Stomach (tissue), 9 donors: ENCODE data around the gene IFITM10. TPM values are rescaled to one million over a fixed set of nuclear protein-coding genes. Genes with fewer than 3 reads are reported as not detected.

Experiments
- DNase-seq, 2 donors: peaks; one replicate each; pipeline versions ENCODE4 v3.0.0 to v3.0.0-alpha.2; 2013 to 2019
- H3K27ac ChIP-seq, 5 donors: fragments of 200-600 bp in 4 of 5; sonication (generic) in 4 of 5; one replicate each; pipeline ENCODE4 v1.5.1; 2013 to 2019; ENCODE audit warnings: mild to moderate bottlenecking in 1 of 5, moderate library complexity in 1 of 5
- H3K27me3 ChIP-seq, 3 donors: fragments of 200-600 bp; sonication (generic); one replicate each; pipeline ENCODE4 v1.5.1; 2017 to 2019; ENCODE audit warnings: mixed run types in 1 of 3
- H3K36me3 ChIP-seq, 4 donors: fragments of 200-600 bp; sonication (generic); 1 replicate in 3 of 4; 2 replicates in 1 of 4; pipeline ENCODE4 v1.5.1; 2016 to 2019
- H3K4me1 ChIP-seq, 4 donors: fragments of 200-600 bp; sonication (generic); one replicate each; pipeline ENCODE4 v1.5.1; 2016 to 2019
- H3K4me3 ChIP-seq, 4 donors: fragments of 200-600 bp; sonication (generic) in 3 of 4; one replicate each; pipeline ENCODE4 v1.5.1; 2016 to 2019; ENCODE audit warnings: mild to moderate bottlenecking in 1 of 4
- H3K9me3 ChIP-seq, 4 donors: fragments of 200-600 bp; sonication (generic); one replicate each; pipeline ENCODE4 v1.5.1; 2016 to 2019
- EP300 ChIP-seq: sonication (generic); formaldehyde crosslinking; IDR thresholded peaks from one replicate; pipeline ENCODE4 v1.6.1; 2017; ENCODE audit warnings: antibody characterized with exemption
- POLR2A ChIP-seq, 4 donors: fragments of 450-650 bp; IDR thresholded peaks; one replicate each; pipeline ENCODE4 v1.6.1; 2016; ENCODE audit warnings: antibody characterized with exemption in 4 of 4, control low read depth in 2 of 4, mild to moderate bottlenecking in 1 of 4, moderate library complexity in 1 of 4
- POLR2AphosphoS5 ChIP-seq, 3 donors: sonication (generic); formaldehyde crosslinking; IDR thresholded peaks; one replicate each; pipeline ENCODE4 v1.6.1; 2016; ENCODE audit warnings: antibody characterized with exemption in 3 of 3
- WGBS, 5 donors: extraction: QIAGEN DNeasy Blood & Tissue Kit in 3 of 5; methylation state at CpG; one replicate each; pipeline versions ENCODE4 v1.1.5 to v1.1.7; 2013 to 2018; 5-methylcytosine and 5-hydroxymethylcytosine counted together
- intact Hi-C: fragments of 100-400 bp; cut with DNase I; formaldehyde crosslinking; loops from one replicate; pipeline ENCODE4 v1.15.1; 2023; ENCODE audit warnings: low total_unique reads
- polyA plus RNA-seq, 3 donors: library from polyadenylated mRNA; stranded (reverse); fragments of 200-250 nt; gene quantifications; one replicate each; pipeline ENCODE4 v1.2.3, GENCODE V29; 2013
- total RNA-seq, 5 donors: library from RNA; depleted of rRNA; stranded (reverse); fragments of >200 nt; gene quantifications; one replicate each; pipeline versions ENCODE4 v1.1.0 to v1.2.3, GENCODE V29; 2014 to 2016
- TF ChIP-seq, protein P1 (sequence below), 7 experiments: fragments of 450-650 bp in 4 of 7; fragments of 200-600 bp in 3 of 7; sonication (generic) in 3 of 7; IDR thresholded peaks; one replicate each; pipeline ENCODE4 v1.5.1; 2016 to 2019; ENCODE audit warnings: antibody characterized with exemption in 7 of 7, control low read depth in 2 of 7, mild to moderate bottlenecking in 1 of 7
- donor health status: healthy with polysubstance abuse.
- donor health status: Bipolar disorder and iron deficiency.
- donor health status: healthy.

Gene IFITM10
- total and polyA plus RNA-seq, 8 donors = 0.19 to 1.1 (median 0.84) TPM; not detected in 4

DNA sequence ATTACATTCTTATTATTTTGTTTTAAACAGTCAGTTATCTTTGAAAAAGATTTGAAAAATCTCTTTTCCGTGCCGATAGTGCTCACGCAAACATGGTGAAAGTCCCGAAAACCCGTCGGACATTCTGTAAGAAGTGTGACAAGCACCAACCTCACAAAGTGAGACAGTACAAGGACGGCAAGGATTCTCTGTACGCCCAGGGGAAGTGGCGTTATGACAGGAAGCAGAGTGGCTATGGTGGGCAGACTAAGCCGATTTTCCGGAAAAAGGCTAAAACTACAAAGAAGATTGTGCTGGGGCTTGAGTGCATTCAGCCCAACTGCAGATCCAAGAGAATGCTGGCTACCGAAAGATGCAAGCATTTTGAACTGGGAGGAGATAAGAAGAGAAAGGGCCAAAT, 42.1 kb upstream of the IFITM10 start:
- 73 to 84% (median 78%) methylated on average over 12 of the region's 12 CpGs for WGBS, 5 donors
- Histone ChIP-seq H3K27ac (no peak overlapping the region), H3K4me3 (no peak overlapping the region), H3K27me3 (peaks cover 0 to 27% (median 0%) of the 10 kb centered on the region in 3 donors), H3K36me3 (no peaks in the 10 kb centered on the region), H3K4me1 (peaks cover 0 to 3% (median 0%) of the 10 kb centered on the region in 4 donors), H3K9me3 (no peaks in the 10 kb centered on the region)
- DNase-seq = no peak
- TF ChIP-seq POLR2A (IDR thresholded peaks at IDR 0.05) = no peak
- no peak for TF ChIP-seq EP300
- TF ChIP-seq, protein P1, sequence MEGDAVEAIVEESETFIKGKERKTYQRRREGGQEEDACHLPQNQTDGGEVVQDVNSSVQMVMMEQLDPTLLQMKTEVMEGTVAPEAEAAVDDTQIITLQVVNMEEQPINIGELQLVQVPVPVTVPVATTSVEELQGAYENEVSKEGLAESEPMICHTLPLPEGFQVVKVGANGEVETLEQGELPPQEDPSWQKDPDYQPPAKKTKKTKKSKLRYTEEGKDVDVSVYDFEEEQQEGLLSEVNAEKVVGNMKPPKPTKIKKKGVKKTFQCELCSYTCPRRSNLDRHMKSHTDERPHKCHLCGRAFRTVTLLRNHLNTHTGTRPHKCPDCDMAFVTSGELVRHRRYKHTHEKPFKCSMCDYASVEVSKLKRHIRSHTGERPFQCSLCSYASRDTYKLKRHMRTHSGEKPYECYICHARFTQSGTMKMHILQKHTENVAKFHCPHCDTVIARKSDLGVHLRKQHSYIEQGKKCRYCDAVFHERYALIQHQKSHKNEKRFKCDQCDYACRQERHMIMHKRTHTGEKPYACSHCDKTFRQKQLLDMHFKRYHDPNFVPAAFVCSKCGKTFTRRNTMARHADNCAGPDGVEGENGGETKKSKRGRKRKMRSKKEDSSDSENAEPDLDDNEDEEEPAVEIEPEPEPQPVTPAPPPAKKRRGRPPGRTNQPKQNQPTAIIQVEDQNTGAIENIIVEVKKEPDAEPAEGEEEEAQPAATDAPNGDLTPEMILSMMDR (IDR thresholded peaks at IDR 0.05) = no peak
- no peak for TF ChIP-seq POLR2AphosphoS5 (IDR thresholded peaks at IDR 0.05)
- intact Hi-C loops = no loop called here

DNA sequence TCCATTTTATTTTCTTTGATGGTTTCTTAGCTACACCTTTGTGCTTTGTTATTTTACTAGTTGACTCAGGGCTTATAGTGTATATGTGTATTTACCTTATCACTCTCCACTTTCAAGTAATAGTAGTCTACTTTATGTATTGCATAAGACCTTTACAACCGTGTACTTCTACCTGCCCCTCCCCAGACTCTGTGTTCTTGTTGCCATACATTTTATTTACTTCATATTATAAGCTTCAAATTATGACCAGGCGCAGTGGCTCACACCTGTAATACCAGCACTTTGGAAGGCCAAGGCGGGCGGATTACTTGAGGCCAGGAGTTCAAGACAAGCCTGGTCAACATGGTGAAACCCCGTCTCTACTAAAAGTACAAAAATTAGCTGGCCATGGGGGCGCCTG, 41.5 kb upstream of the IFITM10 start:
- intact Hi-C loops = no loop called here
- Histone ChIP-seq H3K27me3 (peaks cover 0 to 24% (median 0%) of the 10 kb centered on the region in 3 donors), H3K27ac (no peak overlapping the region), H3K9me3 (no peaks in the 10 kb centered on the region), H3K36me3 (no peaks in the 10 kb centered on the region), H3K4me3 (no peak overlapping the region), H3K4me1 (peaks cover 0 to 3% (median 0%) of the 10 kb centered on the region in 4 donors)
- WGBS, 5 donors = 73 to 82% (median 76%) methylated on average over 6 of the region's 6 CpGs
- peak in 1 of 2 donors; percentile 39 for DNase-seq
- no peak for TF ChIP-seq POLR2A (IDR thresholded peaks at IDR 0.05)
- TF ChIP-seq, protein P1 (IDR thresholded peaks at IDR 0.05) = no peak
- no peak for TF ChIP-seq EP300
- TF ChIP-seq POLR2AphosphoS5 (IDR thresholded peaks at IDR 0.05) = no peak

DNA sequence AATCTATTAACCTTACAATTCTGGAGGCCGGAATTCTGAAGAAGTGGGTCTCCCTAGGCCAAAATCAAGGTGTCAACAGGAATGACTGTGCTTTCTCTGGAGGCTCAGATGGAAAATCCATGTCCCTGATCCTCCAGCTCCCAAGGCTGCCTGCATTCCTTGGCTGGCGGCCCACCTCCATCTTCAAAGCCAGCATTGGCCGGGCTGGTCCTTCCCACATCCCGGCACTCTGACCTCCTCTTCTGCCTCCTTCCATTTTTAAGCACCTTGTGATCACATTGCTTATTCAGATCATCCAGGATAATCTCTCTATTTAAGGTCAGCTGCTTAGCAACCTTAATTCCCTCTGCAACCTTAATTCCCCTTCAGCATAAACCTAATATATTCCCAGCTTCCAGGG, 36.1 kb upstream of the IFITM10 start:
- 91 to 98% (median 94%) methylated on average over 4 of the region's 4 CpGs for WGBS, 5 donors
- H3K4me3 ChIP-seq = no peak overlapping the region
- TF ChIP-seq EP300 (no peak), POLR2A (IDR thresholded peaks at IDR 0.05) (no peak), POLR2AphosphoS5 (IDR thresholded peaks at IDR 0.05) (no peak)
- TF ChIP-seq, protein P1 (IDR thresholded peaks at IDR 0.05) = no peak
- no peaks in the 10 kb centered on the region for H3K36me3 ChIP-seq
- H3K9me3 ChIP-seq = no peaks in the 10 kb centered on the region
- intact Hi-C loops = no loop called here
- peaks cover 0 to 19% (median 0%) of the 10 kb centered on the region in 4 donors for H3K4me1 ChIP-seq
- H3K27ac ChIP-seq = no peak overlapping the region
- no peaks in the 10 kb centered on the region for H3K27me3 ChIP-seq
- no peak for DNase-seq

DNA sequence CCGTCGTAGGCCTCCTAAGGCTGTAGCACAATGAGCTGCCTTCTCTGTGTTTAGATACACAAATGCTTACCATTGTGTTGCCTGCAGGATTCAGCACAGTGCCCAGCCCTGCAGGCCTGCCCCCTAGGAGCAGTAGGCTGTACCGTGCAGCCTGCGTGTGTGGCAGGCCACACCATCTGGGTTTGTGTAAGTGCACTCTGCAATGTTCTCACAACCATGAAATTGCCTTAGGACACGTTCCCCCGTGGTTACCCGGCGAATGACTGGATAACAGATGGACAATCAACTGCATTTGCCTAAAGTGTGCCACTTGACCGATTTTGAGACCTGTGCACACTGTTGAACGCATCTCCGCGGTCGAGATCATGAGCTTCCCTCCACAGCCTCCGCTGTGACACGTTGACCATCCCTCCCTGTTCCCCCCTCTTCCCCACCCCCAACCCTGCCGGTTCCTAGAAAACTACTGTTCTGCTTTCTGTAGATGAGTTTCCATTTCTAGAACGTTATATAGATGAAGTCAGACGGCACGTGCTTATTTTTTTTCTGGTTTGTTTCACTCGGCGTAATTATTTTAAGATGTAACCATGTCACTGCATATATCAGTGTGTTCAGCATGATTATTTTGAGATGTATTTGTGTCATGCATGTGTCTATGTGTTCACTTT, 35.5 kb upstream of the IFITM10 start:
- Histone ChIP-seq H3K27ac (no peak overlapping the region), H3K9me3 (no peaks in the 10 kb centered on the region), H3K4me3 (no peak overlapping the region), H3K36me3 (no peaks in the 10 kb centered on the region), H3K4me1 (peaks cover 0 to 25% (median 0%) of the 10 kb centered on the region in 4 donors), H3K27me3 (no peaks in the 10 kb centered on the region)
- intact Hi-C loops = no loop called here
- WGBS, 5 donors = 76 to 84% (median 81%) methylated on average over 21 of the region's 21 CpGs
- no peak for DNase-seq
- TF ChIP-seq EP300 (no peak), POLR2AphosphoS5 (IDR thresholded peaks at IDR 0.05) (no peak), POLR2A (IDR thresholded peaks at IDR 0.05) (no peak)
- TF ChIP-seq, protein P1 (IDR thresholded peaks at IDR 0.05) = no peak
